T-cell (primary cell): ENCODE results near the gene MTFP1. TPM values are rescaled to one million over a fixed set of nuclear protein-coding genes. Genes with fewer than 3 reads are reported as not detected.
A peak's percentile ranks its signal among the peaks of the same experiment; 100 is the strongest.

ENCODE experiments used
- ATAC-seq, 4 experiments: fragments of 200-7000 bp in 3 of 4; fragments of 150-1000 bp in 1 of 4; cut with Tn5 transposase; replicated peaks in 1 of 4; 1 replicate in 3 of 4; 2 replicates in 1 of 4; pipeline ENCODE4 v1.10.0; 2021; ENCODE audit warnings: moderate library complexity in 3 of 4, mild to moderate bottlenecking in 2 of 4, moderate number of reproducible peaks in 1 of 4
- CTCF ChIA-PET, 2 donors: fragments of 300-600 bp; sonication (Branson Sonifier 250); formaldehyde crosslinking; loops; one replicate each; lab custom pipeline; 2022; ENCODE audit warnings: antibody characterized with exemption in 2 of 2; lab: Charles Lee
- POLR2A ChIA-PET, 2 donors: fragments of 300-600 bp; sonication (Branson Sonifier 250); formaldehyde crosslinking; loops; one replicate each; lab custom pipeline; 2022; ENCODE audit warnings: antibody characterized with exemption in 2 of 2; lab: Charles Lee
- DNase-seq, 35 experiments: peaks; one replicate each; pipeline versions ENCODE4 v3.0.0 to v3.0.0-alpha.2; 2013 to 2023
- H3K27ac ChIP-seq: one replicate; pipeline ENCODE4 v1.5.1; 2013; ENCODE audit warnings: low read length
- H3K27me3 ChIP-seq, 2 experiments: replicated peaks in 1 of 2; 1 replicate in 1 of 2; 2 replicates in 1 of 2; pipeline versions ENCODE4 v1.6.1 to v1.7.0; 2013; ENCODE audit warnings: low read length in 1 of 2, mixed read lengths in 1 of 2; ENCODE audit not compliant: control insufficient read depth in 2 of 2, insufficient read depth in 2 of 2; ENCODE audit errors: extremely low read depth in 1 of 2
- H3K36me3 ChIP-seq, 2 donors: 1 replicate in 1 of 2; 2 replicates in 1 of 2; pipeline versions ENCODE4 v1.6.1 to v1.7.0; 2013; ENCODE audit warnings: low read length in 1 of 2; ENCODE audit not compliant: control insufficient read depth in 2 of 2, insufficient read depth in 1 of 2; ENCODE audit errors: extremely low read depth in 1 of 2
- H3K4me1 ChIP-seq, 2 experiments: 1 replicate in 1 of 2; 2 replicates in 1 of 2; pipeline versions ENCODE4 v1.6.1 to v1.7.0; 2013; ENCODE audit warnings: low read length in 2 of 2, mixed read lengths in 1 of 2; ENCODE audit not compliant: insufficient read depth in 2 of 2, control insufficient read depth in 1 of 2; ENCODE audit errors: extremely low read depth in 1 of 2
- H3K4me3 ChIP-seq, 2 donors: 1 replicate in 1 of 2; 2 replicates in 1 of 2; pipeline versions ENCODE4 v1.5.1 to v1.7.0; 2013; ENCODE audit warnings: mild to moderate bottlenecking in 2 of 2, low read length in 1 of 2, moderate library complexity in 1 of 2; ENCODE audit not compliant: control insufficient read depth in 1 of 2; ENCODE audit errors: extremely low read depth in 1 of 2
- H3K9me3 ChIP-seq: 2 replicates; pipeline ENCODE4 v1.7.0; 2013
- H3K27ac Mint-ChIP-seq, 2 donors: one replicate each; pipeline ENCODE4 v1.8.0; 2020 to 2021; ENCODE audit warnings: mild to moderate bottlenecking in 2 of 2, mixed read lengths in 2 of 2
- H3K27me3 Mint-ChIP-seq, 2 donors: one replicate each; pipeline ENCODE4 v1.8.0; 2021 to 2022; ENCODE audit warnings: mixed read lengths in 2 of 2
- H3K36me3 Mint-ChIP-seq: one replicate; pipeline ENCODE4 v1.8.0; 2021; ENCODE audit warnings: mixed read lengths
- H3K4me1 Mint-ChIP-seq, 3 donors: one replicate each; pipeline ENCODE4 v1.8.0; 2020 to 2022; ENCODE audit warnings: mixed read lengths in 3 of 3, mild to moderate bottlenecking in 1 of 3
- H3K4me3 Mint-ChIP-seq, 3 donors: one replicate each; pipeline ENCODE4 v1.8.0; 2020 to 2022; ENCODE audit warnings: mild to moderate bottlenecking in 3 of 3, mixed read lengths in 3 of 3, moderate library complexity in 3 of 3
- H3K9me3 Mint-ChIP-seq, 3 donors: one replicate each; pipeline ENCODE4 v1.8.0; 2020 to 2022; ENCODE audit warnings: mixed read lengths in 3 of 3
- WGBS: methylation state at CpG from one replicate; pipeline ENCODE4 v1.1.5; 2013; ENCODE audit warnings: missing lambda C conversion rate; ENCODE audit not compliant: insufficient coverage; 5-methylcytosine and 5-hydroxymethylcytosine counted together
- total RNA-seq, 35 experiments: library from RNA in 6 of 35; stranded (reverse) in 6 of 35; fragments of 120-200 nt in 1 of 35; gene quantifications; one replicate each; pipeline versions ENCODE4 v1.2.1 to v1.2.4 and lab custom pipeline; 2013 to 2026

The MTFP1 gene
- total RNA-seq, 5 donors from 2014 or later (not counting 1 experiment from before 2014, with no cell fraction given): 22.7 to 59.2 (median 29.4) TPM

- Mint-ChIP-seq H3K4me1 (peaks cover 42 to 48% (median 46%) of the 10 kb centered on the region in 3 donors), H3K27me3 (peaks cover 0 to 7% of the 10 kb centered on the region in 2 donors), H3K9me3 (no peaks in the 10 kb centered on the region), H3K27ac (peak overlapping the region; percentile 20 to 55), H3K36me3 (no peaks in the 10 kb centered on the region), H3K4me3 (peak overlapping the region in 1 of 3 donors; percentile 15)
- ChIA-PET CTCF (interaction anchor here in 1 of 2 donors (2.2 kb wide), 1 partner anchor 31 kb away, joined by 6 read pairs; no protein-coding TSS in a partner anchor), POLR2A (no interaction called here)
- Histone ChIP-seq H3K27ac (no peak overlapping the region), H3K36me3 (no peaks in the 10 kb centered on the region), H3K4me1 (peaks cover 22 to 48% of the 10 kb centered on the region in 2 experiments), H3K9me3 (no peaks in the 10 kb centered on the region), H3K27me3 (peaks cover 0 to 42% of the 10 kb centered on the region in 2 experiments), H3K4me3 (no peak overlapping the region)
- DNase-seq: no peak
- WGBS: 79% methylated on average over 7 of the region's 7 CpGs
- ATAC-seq: no peak
Measured at GRCh38 chr22:30393322-30393680, 32.3 kb upstream of the MTFP1 start.

- Histone ChIP-seq H3K9me3 (no peaks in the 10 kb centered on the region), H3K27ac (no peak overlapping the region), H3K4me1 (peaks cover 26 to 54% of the 10 kb centered on the region in 2 experiments), H3K4me3 (no peak overlapping the region), H3K27me3 (peaks cover 0 to 45% of the 10 kb centered on the region in 2 experiments), H3K36me3 (no peaks in the 10 kb centered on the region)
- Mint-ChIP-seq H3K36me3 (peaks cover under 1% of the 10 kb centered on the region), H3K9me3 (no peaks in the 10 kb centered on the region), H3K27ac (peak overlapping the region; percentile 49 to 66), H3K4me3 (peak overlapping the region in 1 of 3 donors; percentile 15), H3K4me1 (peaks cover 48 to 53% (median 52%) of the 10 kb centered on the region in 3 donors), H3K27me3 (peaks cover 0 to 7% of the 10 kb centered on the region in 2 donors)
- DNase-seq (no peak), ATAC-seq (no peak)
- ChIA-PET CTCF (interaction anchor here (0.7 to 2.2 kb wide), 3 partner anchors 30 to 106 kb away, joined by 3 to 6 read pairs (median 3); no protein-coding TSS in a partner anchor), POLR2A (interaction anchor here (0.6 to 0.7 kb wide), 2 partner anchors 18 to 20 kb away, joined by 8 to 10 read pairs; no protein-coding TSS in a partner anchor)
- WGBS: 59% methylated on average over 2 of the region's 3 CpGs
Measured at GRCh38 chr22:30393885-30394284, 31.7 kb upstream of the MTFP1 start.

GRCh38 chr22:30396871-30397655 lies 28.5 kb upstream of the MTFP1 start, which contains the start of gene SEC14L2:
Gene SEC14L2, plus strand, starts transcription at chr22:30397018. Its CDS starts 99 bp downstream, at chr22:30397117.
- Histone ChIP-seq H3K9me3 (no peaks in the 10 kb centered on the region), H3K36me3 (no peaks in the 10 kb centered on the region), H3K4me3 (peak within 1 kb of the TSS; percentile 67 to 70), H3K4me1 (peaks cover 23 to 50% of the 10 kb centered on the region in 2 experiments), H3K27ac (peak within 1 kb of the TSS; percentile 34), H3K27me3 (peaks cover 0 to 48% of the 10 kb centered on the region in 2 experiments)
- WGBS: under 1% methylated on average over 55 of the region's 56 CpGs
- Mint-ChIP-seq H3K27me3 (peaks cover 0 to 7% of the 10 kb centered on the region in 2 donors), H3K27ac (peak within 1 kb of the TSS; percentile 84 to 87), H3K4me1 (peaks cover 43 to 48% (median 44%) of the 10 kb centered on the region in 3 donors), H3K4me3 (peak within 1 kb of the TSS; percentile 83 to 87 (median 86)), H3K36me3 (peaks cover 2% of the 10 kb centered on the region), H3K9me3 (no peaks in the 10 kb centered on the region)
- ChIA-PET POLR2A (interaction anchor here (0.7 to 3.8 kb wide), 7 partner anchors 18 to 82 kb away, joined by 3 to 21 read pairs (median 5); no protein-coding TSS in a partner anchor), CTCF (interaction anchor here (0.5 to 2.2 kb wide), 8 partner anchors 15 to 840 kb away, joined by 3 to 11 read pairs (median 5); partner anchors contain the start of genes CASTOR1 (in 1 of the 2) and MTFP1 (in 1 of the 2))
- ATAC-seq: peak; percentile 65 to 82 (median 78)
- DNase-seq: peak; percentile 22 to 72 (median 49)

GRCh38 chr22:30397656-30398635 lies 27.6 kb upstream of the MTFP1 start:
- Mint-ChIP-seq H3K27me3 (peaks cover 0 to 7% of the 10 kb centered on the region in 2 donors), H3K4me1 (peaks cover 39 to 43% (median 41%) of the 10 kb centered on the region in 3 donors), H3K4me3 (peak overlapping the region; percentile 77 to 87 (median 83)), H3K9me3 (no peaks in the 10 kb centered on the region), H3K27ac (peak overlapping the region; percentile 84 to 87), H3K36me3 (peaks cover 2% of the 10 kb centered on the region)
- peak in 1 of 35 experiments; percentile 18 for DNase-seq
- ChIA-PET POLR2A (interaction anchor here (0.6 to 3.8 kb wide), 5 partner anchors 16 to 655 kb away, joined by 4 to 21 read pairs (median 6); no protein-coding TSS in a partner anchor), CTCF (interaction anchor here (0.6 to 2.2 kb wide), 6 partner anchors 24 to 841 kb away, joined by 3 to 11 read pairs (median 4); partner anchors contain the start of gene CASTOR1 (in 1 of the 2))
- Histone ChIP-seq H3K9me3 (no peaks in the 10 kb centered on the region), H3K27me3 (peaks cover 0 to 45% of the 10 kb centered on the region in 2 experiments), H3K4me1 (peaks cover 21 to 42% of the 10 kb centered on the region in 2 experiments), H3K27ac (peak overlapping the region; percentile 10), H3K4me3 (peak overlapping the region; percentile 67), H3K36me3 (no peaks in the 10 kb centered on the region)
- 54% methylated on average over 7 of the region's 11 CpGs for WGBS
- ATAC-seq: peak in 2 of 4 experiments; percentile 4 to 9

GRCh38 chr22:30398685-30399680 lies 26.6 kb upstream of the MTFP1 start:
- H3K36me3 ChIP-seq: no peaks in the 10 kb centered on the region
- H3K9me3 Mint-ChIP-seq: no peaks in the 10 kb centered on the region
- no peaks in the 10 kb centered on the region for H3K9me3 ChIP-seq
- peaks cover 2% of the 10 kb centered on the region for H3K36me3 Mint-ChIP-seq
- ATAC-seq (peak in 2 of 4 experiments; percentile 14 to 29), DNase-seq (peak in 1 of 35 experiments; percentile 37)
- H3K27ac Mint-ChIP-seq: peak overlapping the region; percentile 84 to 87
- peaks cover 0 to 7% of the 10 kb centered on the region in 2 donors for H3K27me3 Mint-ChIP-seq
- H3K4me1 ChIP-seq: peaks cover 21 to 34% of the 10 kb centered on the region in 2 experiments
- H3K4me3 ChIP-seq: peak overlapping the region; percentile 2 to 67
- peak overlapping the region; percentile 10 for H3K27ac ChIP-seq
- peak overlapping the region; percentile 77 to 87 (median 83) for H3K4me3 Mint-ChIP-seq
- H3K4me1 Mint-ChIP-seq: peaks cover 32 to 36% (median 33%) of the 10 kb centered on the region in 3 donors
- CTCF ChIA-PET: interaction anchor here (0.6 to 1.2 kb wide), 4 partner anchors 9 to 110 kb away, joined by 3 read pairs; partner anchors contain the start of gene CASTOR1 (in 1 of the 2)
- peaks cover 0 to 39% of the 10 kb centered on the region in 2 experiments for H3K27me3 ChIP-seq
- 42% methylated on average over 7 of the region's 25 CpGs for WGBS
- POLR2A ChIA-PET: interaction anchor here (0.6 to 3.8 kb wide), 5 partner anchors 15 to 50 kb away, joined by 4 to 21 read pairs (median 4); no protein-coding TSS in a partner anchor
